Ovary (tissue), 10 donors: ENCODE results near the gene SPATA31A3. TPM values are rescaled to one million over a fixed set of nuclear protein-coding genes. Genes with fewer than 3 reads are reported as not detected.
"Not testable (repeated sequence)": the region's sequence is repeated elsewhere in the genome, so short reads cannot be mapped to it uniquely, and the experiment has no call there.

Experiments used
- DNase-seq, 5 donors: peaks; one replicate each; pipeline ENCODE4 v3.0.0-alpha.2; 2019 to 2020
- H3K27ac ChIP-seq, 2 donors: fragments of 200-600 bp; one replicate each; pipeline versions ENCODE4 v1.5.1 to v1.8.0; 2019 to 2022
- H3K27me3 ChIP-seq: fragments of 200-600 bp; one replicate; pipeline ENCODE4 v1.8.0; 2022
- H3K36me3 ChIP-seq: fragments of 200-600 bp; sonication (generic); one replicate; pipeline ENCODE4 v1.5.1; 2019
- H3K4me1 ChIP-seq: one replicate; pipeline ENCODE4 v1.8.1; 2013; ENCODE audit warnings: mild to moderate bottlenecking, moderate library complexity; ENCODE audit not compliant: insufficient read depth
- H3K4me3 ChIP-seq: fragments of 200-600 bp; sonication (generic); one replicate; pipeline ENCODE4 v1.5.1; 2017
- H3K9me3 ChIP-seq, 2 donors: fragments of 200-600 bp in 1 of 2; sonication (generic) in 1 of 2; one replicate each; pipeline versions ENCODE4 v1.5.1 to v1.8.1; 2013 to 2019; ENCODE audit warnings: mild to moderate bottlenecking in 1 of 2, moderate library complexity in 1 of 2
- WGBS, 3 donors: extraction: QIAGEN DNeasy Blood & Tissue Kit in 1 of 3; methylation state at CpG; one replicate each; pipeline versions ENCODE4 v1.1.5 to v1.1.7; 2013 to 2017; 5-methylcytosine and 5-hydroxymethylcytosine counted together
- intact Hi-C, 4 donors: fragments of 100-400 bp; cut with DNase I; formaldehyde crosslinking; loops; one replicate each; pipeline versions ENCODE4 v1.11.0 to v1.15.1; 2022 to 2023
- long read RNA-seq, 3 donors: library from polyadenylated mRNA in 2 of 3; unstranded in 2 of 3; transcript quantifications; one replicate each; pipeline ENCODE4 v2.0.0 and lab custom pipeline, GENCODE V29; 2021 to 2026
- polyA plus RNA-seq, 2 donors: library from polyadenylated mRNA; stranded (reverse); fragments of 200-250 nt in 1 of 2; fragments of 350-450 nt in 1 of 2; fragmentation: Illumina TruSeq in 1 of 2; extraction: RNeasy Lipid Tissue Mini Kit (QIAGEN cat#74804) in 1 of 2; gene quantifications; one replicate each; pipeline ENCODE4 v1.2.3, GENCODE V29; 2013 to 2014
- small RNA-seq: library from RNA; depleted of rRNA; stranded (forward); fragments of <200 nt; gene quantifications from one replicate; pipeline ENCODE3, GENCODE V24; 2016
- total RNA-seq, 7 donors: library from RNA; depleted of rRNA in 2 of 7; stranded (reverse); fragments of >200 nt in 2 of 7; fragmentation: NEBNext Ultra II Directional in 3 of 7; extraction: Animal tissue kit (Norgen Biotek cat#: 25700) in 3 of 7; gene quantifications; one replicate each; pipeline versions ENCODE4 v1.1.0 to v1.2.4, GENCODE V29; 2016 to 2023
- donor health status: DM: no; HTN: no; CAD: no; lungs with moderate emphysema.
- donor health status: DM: no; HTN: no; CAD: no.
- donor health status: Bipolar disorder and iron deficiency.
- donor health status: DM: yes; HTN: yes; CAD: no.
- donor health status: DM: no; HTN: no; CAD: no.
- donor health status: DM: yes; HTN: yes; CAD: no.

SPATA31A3 gene
- total RNA-seq (not detected), polyA plus RNA-seq (not detected)
- long read RNA-seq, donor 1, result 0 reads
- long read RNA-seq, donor 2, result 0 reads
- long read RNA-seq, donor 3, result 0 reads

GRCh38 chr9:66992450-66992849 is at the start of gene SPATA31A3:
SPATA31A3 (minus strand) TSS chr9:66992550; CDS start chr9:66992521, 29 bp downstream.
- intact Hi-C loops, H3K4me1 ChIP-seq, H3K36me3 ChIP-seq, H3K4me3 ChIP-seq, H3K27me3 ChIP-seq, DNase-seq, H3K9me3 ChIP-seq, H3K27ac ChIP-seq: not testable (repeated sequence)
- no CpG with 5 or more reads among the region's 7 CpGs for WGBS, 3 donors

GRCh38 chr9:66952576-66952975 is 39.8 kb downstream of the SPATA31A3 start:
- H3K27me3 ChIP-seq, intact Hi-C loops, H3K36me3 ChIP-seq, DNase-seq, H3K4me1 ChIP-seq, H3K4me3 ChIP-seq, H3K27ac ChIP-seq, H3K9me3 ChIP-seq: not testable (repeated sequence)
- 89 to 98% (median 92%) methylated on average over 9 to 11 of the region's 11 CpGs for whole genome bisulfite sequencing, 3 donors

GRCh38 chr9:66942400-66943155 is 49.8 kb downstream of the SPATA31A3 start:
- H3K27me3 ChIP-seq, H3K9me3 ChIP-seq, H3K4me3 ChIP-seq, H3K4me1 ChIP-seq, DNase-seq, intact Hi-C loops, H3K36me3 ChIP-seq, H3K27ac ChIP-seq: not testable (repeated sequence)
- WGBS, 3 donors, result 52 to 61% (median 57%) methylated on average over 5 of the region's 5 CpGs

DNA sequence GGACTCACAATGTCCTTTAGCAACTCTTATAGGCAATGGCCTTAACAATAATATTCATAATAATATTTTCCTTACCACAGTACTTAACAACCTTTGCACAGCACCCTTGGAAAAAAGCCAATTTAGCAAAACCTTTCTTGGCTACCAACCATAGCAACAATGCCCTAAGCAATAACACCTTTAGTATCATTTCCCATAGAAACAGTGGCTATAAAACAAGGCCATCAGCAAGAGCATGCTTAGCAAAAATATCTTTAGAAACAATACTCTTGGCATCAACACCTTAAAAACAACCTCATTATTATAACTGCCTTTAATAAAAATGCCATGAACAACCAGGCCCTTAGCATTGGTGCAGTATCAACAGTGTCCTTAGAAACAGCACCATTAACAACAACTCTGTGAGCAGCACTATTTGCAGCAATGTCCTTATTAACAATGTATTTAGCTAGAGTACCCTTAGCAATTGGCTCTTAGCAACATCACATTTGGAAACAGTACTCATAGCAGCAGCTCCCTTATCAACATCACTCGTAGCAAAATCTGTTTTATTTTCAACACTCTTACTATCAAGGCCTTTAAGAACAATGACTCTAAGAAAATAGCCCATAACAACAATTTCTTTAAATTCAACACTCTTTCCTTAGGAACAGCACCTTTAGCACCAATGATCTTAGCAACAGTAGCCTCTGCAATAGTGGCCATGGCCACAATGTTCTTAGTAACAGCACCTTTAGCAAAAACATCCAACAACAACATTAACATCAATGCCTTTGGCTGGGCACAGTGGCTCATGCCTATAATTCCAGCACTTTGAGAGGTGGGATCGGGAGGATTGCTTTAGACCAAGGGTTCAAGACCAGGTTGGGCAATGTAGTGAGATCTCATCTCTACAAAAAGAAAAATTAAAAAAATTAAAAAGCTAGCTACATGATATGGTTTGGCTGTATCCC is 52.2 kb downstream of the SPATA31A3 start:
- WGBS, 3 donors, result 23 to 57% (median 44%) methylated on average over 1 of the region's 2 CpGs
- not testable (repeated sequence) for H3K4me3 ChIP-seq

DNA sequence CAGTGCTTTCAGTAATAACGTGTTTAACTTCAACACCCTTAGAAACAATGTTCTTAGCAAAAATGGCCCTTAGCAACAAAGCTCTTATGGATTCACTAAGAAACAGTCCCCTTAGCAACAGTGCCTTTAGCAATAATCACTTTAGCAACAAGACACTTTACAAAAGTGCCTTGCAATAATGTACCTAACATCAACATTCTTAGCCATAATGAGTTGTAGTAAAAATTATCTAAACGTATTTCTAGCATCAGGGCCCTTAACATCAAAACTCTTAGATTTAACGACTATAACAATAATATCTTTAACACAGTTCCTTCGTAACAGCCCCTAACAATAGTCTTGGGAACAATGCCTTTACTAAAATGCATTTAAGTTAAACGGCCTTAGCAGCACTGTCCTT is 54.0 kb downstream of the SPATA31A3 start:
- H3K4me3 ChIP-seq, intact Hi-C loops, H3K27me3 ChIP-seq, DNase-seq, H3K27ac ChIP-seq, H3K36me3 ChIP-seq, H3K4me1 ChIP-seq, H3K9me3 ChIP-seq: not testable (repeated sequence)
- 76 to 82% (median 78%) methylated on average over 4 to 5 of the region's 5 CpGs for WGBS, 3 donors

More for the DNA sequence above, 52.2 kb downstream of the SPATA31A3 start:
- H3K36me3 ChIP-seq, H3K27me3 ChIP-seq, H3K27ac ChIP-seq, H3K4me1 ChIP-seq, DNase-seq, intact Hi-C loops, H3K9me3 ChIP-seq: not testable (repeated sequence)

DNA sequence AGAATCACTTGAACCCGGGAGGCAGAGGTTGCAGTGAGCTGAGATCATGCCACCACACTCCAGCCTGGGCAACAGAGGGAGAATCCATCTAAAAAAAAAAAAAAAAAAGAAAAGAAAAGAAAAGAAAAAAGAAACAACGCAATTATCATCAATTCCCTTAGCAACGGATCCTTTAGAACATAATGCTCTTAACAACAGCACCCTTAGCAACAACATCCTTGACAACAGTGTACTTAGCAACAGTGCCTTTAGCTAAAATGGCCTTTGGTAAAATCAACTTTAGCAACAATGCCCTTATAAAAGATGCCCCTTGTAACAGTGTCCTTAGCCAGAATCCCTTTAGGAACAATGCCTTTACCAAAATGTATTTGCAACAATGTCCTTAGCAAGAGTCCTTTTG is 54.7 kb downstream of the SPATA31A3 start:
- intact Hi-C loops, H3K27ac ChIP-seq, H3K4me1 ChIP-seq, H3K9me3 ChIP-seq, DNase-seq, H3K36me3 ChIP-seq, H3K4me3 ChIP-seq, H3K27me3 ChIP-seq: not testable (repeated sequence)
- WGBS, 3 donors, result 53 to 83% (median 80%) methylated on average over 2 to 3 of the region's 3 CpGs

Small RNA genes within 50 kb of the gene (small RNA-seq; reads per million reads assigned to genes)
- gene AL353770.1 (not detected), gene AL353770.2 (not detected)

Other genes starting within 250 kb of the SPATA31A3 start
- 10 to 100 TPM in 2 of 7 donors, 1 to 10 TPM in 5; 5.9 to 11.7 (median 7.6) TPM for gene ZNF658, start 91.8 kb downstream of the SPATA31A3 start, total RNA-seq
- gene ZNF658, start 91.8 kb downstream of the SPATA31A3 start, polyA plus RNA-seq, result 1 to 10 TPM; 3.1 to 3.6 TPM